ENCODE data around the gene CZIB.
A peak's percentile ranks its signal among the peaks of the same experiment; 100 is the strongest.
"Not testable (repeated sequence)": the region's sequence is repeated elsewhere in the genome, so short reads cannot be mapped to it uniquely, and the experiment has no call there.

CZIB gene

DNA sequence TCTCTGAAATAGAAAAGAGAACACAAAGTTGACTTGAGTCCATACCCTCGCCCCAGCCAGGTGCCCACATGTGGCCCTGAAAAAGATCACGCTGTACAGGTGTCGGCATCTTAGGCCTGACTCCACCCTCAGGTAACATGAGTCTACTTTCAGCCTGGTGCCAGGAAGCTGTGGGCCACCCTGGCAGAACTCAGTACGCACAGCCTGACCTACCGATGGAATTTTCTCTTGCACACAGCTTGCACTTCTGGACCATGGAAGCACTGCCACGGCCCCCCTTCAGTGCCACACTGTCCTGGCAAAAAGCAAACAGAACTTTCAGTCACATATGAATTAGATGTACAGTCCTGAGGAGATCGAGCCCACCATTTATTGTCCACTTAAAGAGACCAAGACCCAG is 2.2 kb downstream of the CZIB start:
- peaks cover 17% of the 10 kb centered on the region for H3K36me3 ChIP-seq (ENCODE audit: control insufficient read depth, insufficient read depth, low read length)

GRCh38 chr1:53214376-53214940 is 6.0 kb downstream of the CZIB start:
- Histone ChIP-seq H3K27ac (ENCODE audit: low read depth, low read length) (no peak overlapping the region), H3K9ac (ENCODE audit: low read length) (no peak overlapping the region), H3K36me3 (ENCODE audit: control insufficient read depth, insufficient read depth, low read length) (peaks cover 33% of the 10 kb centered on the region), H3K4me3 (ENCODE audit: low read length) (no peak overlapping the region), H3K27me3 (ENCODE audit: control insufficient read depth, insufficient read depth, low read length) (no peaks in the 10 kb centered on the region), H3K4me1 (ENCODE audit: control insufficient read depth, insufficient read depth, low read length) (peaks cover 3% of the 10 kb centered on the region)

More for the DNA sequence above, 2.2 kb downstream of the CZIB start:
- H3K4me3 ChIP-seq (ENCODE audit: low read length), result no peak overlapping the region
- no peak overlapping the region for H3K9ac ChIP-seq (ENCODE audit: low read length)
- no peak overlapping the region for H3K27ac ChIP-seq (ENCODE audit: low read depth, low read length)
- H3K27me3 ChIP-seq (ENCODE audit: control insufficient read depth, insufficient read depth, low read length), result no peaks in the 10 kb centered on the region
- H3K4me1 ChIP-seq (ENCODE audit: control insufficient read depth, insufficient read depth, low read length), result peaks cover 9% of the 10 kb centered on the region

GRCh38 chr1:53210954-53211353 is 9.5 kb downstream of the CZIB start:
- no peaks in the 10 kb centered on the region for H3K4me1 ChIP-seq (ENCODE audit: control insufficient read depth, insufficient read depth, low read length)
- no peak overlapping the region for H3K27ac ChIP-seq (ENCODE audit: low read depth, low read length)
- peaks cover 32% of the 10 kb centered on the region for H3K36me3 ChIP-seq (ENCODE audit: control insufficient read depth, insufficient read depth, low read length)
- no peaks in the 10 kb centered on the region for H3K27me3 ChIP-seq (ENCODE audit: control insufficient read depth, insufficient read depth, low read length)
- no peak overlapping the region for H3K9ac ChIP-seq (ENCODE audit: low read length)
- H3K4me3 ChIP-seq (ENCODE audit: low read length), result no peak overlapping the region

DNA sequence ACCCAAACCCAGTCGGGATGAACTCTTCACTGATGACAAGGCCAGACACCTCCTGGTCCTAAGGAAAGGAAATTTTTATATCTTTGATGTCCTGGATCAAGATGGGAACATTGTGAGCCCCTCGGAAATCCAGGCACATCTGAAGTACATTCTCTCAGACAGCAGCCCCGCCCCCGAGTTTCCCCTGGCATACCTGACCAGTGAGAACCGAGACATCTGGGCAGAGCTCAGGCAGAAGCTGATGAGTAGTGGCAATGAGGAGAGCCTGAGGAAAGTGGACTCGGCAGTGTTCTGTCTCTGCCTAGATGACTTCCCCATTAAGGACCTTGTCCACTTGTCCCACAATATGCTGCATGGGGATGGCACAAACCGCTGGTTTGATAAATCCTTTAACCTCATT is 10.1 kb downstream of the CZIB start:
- H3K4me1 ChIP-seq (ENCODE audit: control insufficient read depth, insufficient read depth, low read length), result no peaks in the 10 kb centered on the region
- no peak overlapping the region for H3K27ac ChIP-seq (ENCODE audit: low read depth, low read length)
- H3K9ac ChIP-seq (ENCODE audit: low read length), result no peak overlapping the region
- no peaks in the 10 kb centered on the region for H3K27me3 ChIP-seq (ENCODE audit: control insufficient read depth, insufficient read depth, low read length)
- no peak overlapping the region for H3K4me3 ChIP-seq (ENCODE audit: low read length)
- peaks cover 32% of the 10 kb centered on the region for H3K36me3 ChIP-seq (ENCODE audit: control insufficient read depth, insufficient read depth, low read length)

DNA sequence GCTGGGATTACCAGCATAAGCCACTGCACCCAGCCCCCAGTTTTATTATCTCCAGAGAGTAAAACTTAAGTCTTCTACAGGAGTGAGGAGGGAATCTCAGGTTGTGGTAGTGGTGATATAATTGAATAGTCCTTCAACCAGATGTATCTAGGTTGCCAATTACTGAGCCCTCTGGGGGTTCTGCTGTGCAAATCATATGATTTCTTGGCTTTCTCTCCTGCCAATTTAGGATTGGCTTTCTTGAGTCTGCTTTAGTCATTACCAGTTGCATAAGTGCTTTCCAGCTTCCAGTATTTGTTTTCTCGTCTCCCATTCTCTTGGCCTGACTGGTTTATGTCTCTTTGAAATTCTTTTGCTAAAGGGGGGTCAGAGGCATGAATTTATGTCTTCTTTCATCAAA is 12.7 kb downstream of the CZIB start:
- Histone ChIP-seq H3K9ac (ENCODE audit: low read length) (no peak overlapping the region), H3K27ac (ENCODE audit: low read depth, low read length) (no peak overlapping the region), H3K4me1 (ENCODE audit: control insufficient read depth, insufficient read depth, low read length) (no peaks in the 10 kb centered on the region), H3K36me3 (ENCODE audit: control insufficient read depth, insufficient read depth, low read length) (peaks cover 30% of the 10 kb centered on the region), H3K27me3 (ENCODE audit: control insufficient read depth, insufficient read depth, low read length) (no peaks in the 10 kb centered on the region), H3K4me3 (ENCODE audit: low read length) (no peak overlapping the region)

- Histone ChIP-seq H3K27ac (ENCODE audit: low read depth, low read length) (no peak overlapping the region), H3K4me3 (ENCODE audit: low read length) (no peak overlapping the region), H3K4me1 (ENCODE audit: control insufficient read depth, insufficient read depth, low read length) (no peaks in the 10 kb centered on the region), H3K9ac (ENCODE audit: low read length) (no peak overlapping the region), H3K36me3 (ENCODE audit: control insufficient read depth, insufficient read depth, low read length) (peaks cover 30% of the 10 kb centered on the region), H3K27me3 (ENCODE audit: control insufficient read depth, insufficient read depth, low read length) (no peaks in the 10 kb centered on the region)
Measured at GRCh38 chr1:53206735-53207379, 13.6 kb downstream of the CZIB start.

DNA sequence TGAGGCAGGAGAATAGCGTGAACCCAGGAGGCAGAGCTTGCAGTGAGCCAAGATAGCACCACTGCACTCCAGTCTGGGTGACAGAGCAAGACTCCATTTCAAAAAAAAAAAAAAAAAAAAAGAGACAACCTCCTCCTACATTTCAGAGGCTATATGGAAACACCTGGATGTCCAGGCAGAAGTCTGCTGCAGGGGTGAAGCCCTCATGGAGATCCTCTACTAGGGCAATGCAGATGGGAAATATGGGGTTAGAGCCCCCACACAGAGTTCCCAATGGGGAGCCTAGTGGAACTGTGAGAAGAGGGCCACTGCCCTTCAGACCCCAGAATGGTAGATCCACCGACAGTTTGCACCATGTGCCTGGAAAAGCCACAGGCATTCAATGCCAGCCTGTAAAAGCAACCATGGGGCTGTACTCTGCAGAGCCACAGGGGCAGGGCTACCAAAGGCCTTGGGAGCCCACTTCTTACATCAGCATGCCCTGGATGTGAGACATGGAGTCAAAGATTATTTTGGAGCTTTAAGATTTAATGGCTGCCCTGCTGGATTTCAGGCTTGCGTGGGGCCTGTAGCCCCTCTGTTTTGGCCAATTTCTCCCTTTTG is 14.2 kb downstream of the CZIB start:
- H3K36me3 ChIP-seq (ENCODE audit: control insufficient read depth, insufficient read depth, low read length), result peaks cover 30% of the 10 kb centered on the region
- H3K27ac ChIP-seq (ENCODE audit: low read depth, low read length); H3K4me3 ChIP-seq (ENCODE audit: low read length); H3K9ac ChIP-seq (ENCODE audit: low read length); H3K4me1 ChIP-seq (ENCODE audit: control insufficient read depth, insufficient read depth, low read length); H3K27me3 ChIP-seq (ENCODE audit: control insufficient read depth, insufficient read depth, low read length): not testable (repeated sequence)

- H3K27me3 ChIP-seq (ENCODE audit: control insufficient read depth, insufficient read depth, low read length); H3K4me1 ChIP-seq (ENCODE audit: control insufficient read depth, insufficient read depth, low read length): not testable (repeated sequence)
- peaks cover 23% of the 10 kb centered on the region for H3K36me3 ChIP-seq (ENCODE audit: control insufficient read depth, insufficient read depth, low read length)
Measured at GRCh38 chr1:53205496-53205895, 14.9 kb downstream of the CZIB start.

DNA sequence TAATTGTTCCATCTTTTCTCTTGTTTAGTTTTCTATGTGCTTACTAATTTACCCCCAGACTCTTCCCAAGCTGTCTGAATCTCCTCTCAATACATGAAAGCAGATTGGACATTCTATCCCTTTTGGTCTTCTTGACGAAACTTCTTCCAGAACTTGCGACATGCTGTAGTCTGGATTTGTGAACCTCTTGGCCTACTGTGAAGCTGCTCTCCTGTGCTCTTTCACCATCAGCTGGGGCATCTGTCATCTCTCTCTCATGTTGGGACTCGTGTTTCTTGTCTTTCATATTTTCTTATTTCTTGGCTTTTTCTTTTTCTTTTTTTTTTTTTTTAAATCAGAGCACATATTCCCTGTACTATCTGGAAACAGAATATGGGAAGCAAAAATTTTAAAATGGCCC is 17.0 kb downstream of the CZIB start:
- Histone ChIP-seq H3K4me3 (ENCODE audit: low read length) (no peak overlapping the region), H3K4me1 (ENCODE audit: control insufficient read depth, insufficient read depth, low read length) (no peaks in the 10 kb centered on the region), H3K36me3 (ENCODE audit: control insufficient read depth, insufficient read depth, low read length) (peaks cover 13% of the 10 kb centered on the region), H3K27me3 (ENCODE audit: control insufficient read depth, insufficient read depth, low read length) (no peaks in the 10 kb centered on the region), H3K27ac (ENCODE audit: low read depth, low read length) (no peak overlapping the region), H3K9ac (ENCODE audit: low read length) (no peak overlapping the region)

More at GRCh38 chr1:53205496-53205895, 14.9 kb downstream of the CZIB start:
- not testable (repeated sequence) for H3K9ac ChIP-seq (ENCODE audit: low read length); H3K27ac ChIP-seq (ENCODE audit: low read depth, low read length); H3K4me3 ChIP-seq (ENCODE audit: low read length)

DNA sequence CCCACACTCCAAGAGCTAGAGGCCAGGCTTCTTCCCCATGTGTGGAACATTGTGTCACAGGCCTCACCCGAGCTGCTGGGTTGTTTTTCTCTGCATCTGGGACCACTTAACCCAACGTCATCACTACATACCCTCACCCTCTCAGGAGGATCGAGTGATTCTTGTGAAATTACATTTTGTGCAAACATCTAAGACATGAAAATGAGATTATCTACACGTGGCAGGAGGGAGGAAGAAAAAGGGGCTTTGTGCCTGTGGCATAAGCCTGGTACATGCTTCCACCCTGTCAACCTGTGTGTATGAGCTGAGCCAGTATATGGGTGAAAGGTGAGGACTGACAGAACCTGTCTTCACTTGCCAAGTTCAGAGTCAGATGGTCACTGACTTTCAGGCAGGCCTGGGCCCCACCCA is 22.2 kb downstream of the CZIB start:
- Histone ChIP-seq H3K27ac (ENCODE audit: low read depth, low read length) (peak overlapping the region; percentile 98), H3K4me1 (ENCODE audit: control insufficient read depth, insufficient read depth, low read length) (peaks cover 16% of the 10 kb centered on the region), H3K27me3 (ENCODE audit: control insufficient read depth, insufficient read depth, low read length) (no peaks in the 10 kb centered on the region), H3K4me3 (ENCODE audit: low read length) (peak overlapping the region; percentile 91), H3K36me3 (ENCODE audit: control insufficient read depth, insufficient read depth, low read length) (no peaks in the 10 kb centered on the region), H3K9ac (ENCODE audit: low read length) (no peak overlapping the region)

GRCh38 chr1:53197291-53198200 is 22.9 kb downstream of the CZIB start:
- no peaks in the 10 kb centered on the region for H3K27me3 ChIP-seq (ENCODE audit: control insufficient read depth, insufficient read depth, low read length)
- peak overlapping the region; percentile 98 for H3K27ac ChIP-seq (ENCODE audit: low read depth, low read length)
- peak overlapping the region; percentile 91 for H3K4me3 ChIP-seq (ENCODE audit: low read length)
- H3K4me1 ChIP-seq (ENCODE audit: control insufficient read depth, insufficient read depth, low read length), result peaks cover 16% of the 10 kb centered on the region
- peak overlapping the region; percentile 89 for H3K9ac ChIP-seq (ENCODE audit: low read length)
- H3K36me3 ChIP-seq (ENCODE audit: control insufficient read depth, insufficient read depth, low read length), result no peaks in the 10 kb centered on the region

All from rectal smooth muscle tissue (tissue), 1 donor.